ENCODE measurements around the gene NXN.
"Not testable (repeated sequence)": the region's sequence is repeated elsewhere in the genome, so short reads cannot be mapped to it uniquely, and the experiment has no call there.

Gene NXN

GRCh38 chr17:752002-752619 is 227.5 kb downstream of the NXN start, which contains the start of gene GEMIN4:
TSS of gene GEMIN4 (minus strand) at chr17:752264. CDS start at chr17:752142, 122 bp downstream.
- DNase-seq: peak; percentile 10 to 91

- DNase-seq: peak in 1 of 2 experiments; percentile 42
Measured at GRCh38 chr17:751269-752001, 228.1 kb downstream of the NXN start.

- no peak for DNase-seq
Measured at GRCh38 chr17:750431-751037, 229.0 kb downstream of the NXN start.

- DNase-seq: not testable (repeated sequence)
Measured at GRCh38 chr17:749359-749758, 230.2 kb downstream of the NXN start.

All from NCI-H526 (cell line).